ENCODE data around the gene PDLIM7.

The PDLIM7 gene

DNA sequence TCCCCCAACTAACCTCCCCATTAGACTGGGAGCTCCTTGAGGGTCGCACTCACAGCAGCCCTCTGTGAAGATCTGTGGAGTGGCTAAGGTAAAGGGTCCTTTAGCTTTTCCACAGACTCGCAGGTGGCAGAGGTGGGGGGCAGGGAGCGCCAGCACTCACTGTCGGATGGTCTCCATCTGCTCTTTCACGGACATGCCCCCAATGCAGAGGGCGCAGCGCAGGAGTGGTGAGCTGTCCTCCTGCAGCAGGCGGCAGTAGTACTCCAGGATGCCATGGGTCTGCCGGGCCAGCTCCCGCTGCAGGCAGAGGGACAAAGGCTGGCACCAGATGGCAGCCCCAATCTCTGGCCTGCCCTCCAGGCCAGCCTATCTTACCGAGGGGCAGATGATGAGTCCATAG lies 17.1 kb upstream of the PDLIM7 start:
- ChIA-PET CTCF (interaction anchor here (5.3 kb wide), 1 partner anchor 14 kb away, joined by 105 read pairs; the partner anchor contains the start of gene PDLIM7), POLR2A (interaction anchor here (3.5 kb wide), 1 partner anchor 17 kb away, joined by 22 read pairs; the partner anchor contains the start of gene PDLIM7)
- DNase-seq (ENCODE audit: low read depth, low spot score), result no peak
- TF ChIP-seq, protein P1, sequence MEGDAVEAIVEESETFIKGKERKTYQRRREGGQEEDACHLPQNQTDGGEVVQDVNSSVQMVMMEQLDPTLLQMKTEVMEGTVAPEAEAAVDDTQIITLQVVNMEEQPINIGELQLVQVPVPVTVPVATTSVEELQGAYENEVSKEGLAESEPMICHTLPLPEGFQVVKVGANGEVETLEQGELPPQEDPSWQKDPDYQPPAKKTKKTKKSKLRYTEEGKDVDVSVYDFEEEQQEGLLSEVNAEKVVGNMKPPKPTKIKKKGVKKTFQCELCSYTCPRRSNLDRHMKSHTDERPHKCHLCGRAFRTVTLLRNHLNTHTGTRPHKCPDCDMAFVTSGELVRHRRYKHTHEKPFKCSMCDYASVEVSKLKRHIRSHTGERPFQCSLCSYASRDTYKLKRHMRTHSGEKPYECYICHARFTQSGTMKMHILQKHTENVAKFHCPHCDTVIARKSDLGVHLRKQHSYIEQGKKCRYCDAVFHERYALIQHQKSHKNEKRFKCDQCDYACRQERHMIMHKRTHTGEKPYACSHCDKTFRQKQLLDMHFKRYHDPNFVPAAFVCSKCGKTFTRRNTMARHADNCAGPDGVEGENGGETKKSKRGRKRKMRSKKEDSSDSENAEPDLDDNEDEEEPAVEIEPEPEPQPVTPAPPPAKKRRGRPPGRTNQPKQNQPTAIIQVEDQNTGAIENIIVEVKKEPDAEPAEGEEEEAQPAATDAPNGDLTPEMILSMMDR (IDR thresholded peaks at IDR 0.05; ENCODE audit: insufficient read depth, low read length, missing control alignments), result no peak
- H3K4me3 ChIP-seq (ENCODE audit: low read depth, low read length), result no peak overlapping the region

DNA sequence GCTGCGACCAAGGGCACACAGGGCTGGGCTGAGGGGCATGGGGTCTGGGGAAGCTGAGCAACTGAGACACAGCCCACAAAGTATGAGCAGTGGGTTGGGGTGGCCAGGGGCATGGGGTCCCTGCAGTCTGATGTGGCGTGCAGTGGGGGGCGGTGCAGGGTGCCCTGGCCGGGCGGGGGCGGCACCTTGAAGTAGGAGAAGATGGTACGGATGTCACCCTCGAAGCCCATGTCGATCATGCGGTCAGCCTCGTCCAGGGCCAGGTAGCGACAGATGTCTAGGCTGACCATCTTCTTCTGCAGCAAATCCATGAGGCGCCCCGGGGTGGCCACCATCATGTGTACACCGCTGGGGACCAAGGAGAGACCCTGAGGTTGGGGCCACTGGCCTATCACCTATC lies 16.1 kb upstream of the PDLIM7 start:
- TF ChIP-seq, protein P1 (IDR thresholded peaks at IDR 0.05; ENCODE audit: insufficient read depth, low read length, missing control alignments), result no peak
- no peak for DNase-seq (ENCODE audit: low read depth, low spot score)
- CTCF ChIA-PET, result interaction anchor here (5.3 kb wide), 1 partner anchor 13 kb away, joined by 105 read pairs; the partner anchor contains the start of gene PDLIM7
- POLR2A ChIA-PET, result no interaction called here
- H3K4me3 ChIP-seq (ENCODE audit: low read depth, low read length), result no peak overlapping the region

DNA sequence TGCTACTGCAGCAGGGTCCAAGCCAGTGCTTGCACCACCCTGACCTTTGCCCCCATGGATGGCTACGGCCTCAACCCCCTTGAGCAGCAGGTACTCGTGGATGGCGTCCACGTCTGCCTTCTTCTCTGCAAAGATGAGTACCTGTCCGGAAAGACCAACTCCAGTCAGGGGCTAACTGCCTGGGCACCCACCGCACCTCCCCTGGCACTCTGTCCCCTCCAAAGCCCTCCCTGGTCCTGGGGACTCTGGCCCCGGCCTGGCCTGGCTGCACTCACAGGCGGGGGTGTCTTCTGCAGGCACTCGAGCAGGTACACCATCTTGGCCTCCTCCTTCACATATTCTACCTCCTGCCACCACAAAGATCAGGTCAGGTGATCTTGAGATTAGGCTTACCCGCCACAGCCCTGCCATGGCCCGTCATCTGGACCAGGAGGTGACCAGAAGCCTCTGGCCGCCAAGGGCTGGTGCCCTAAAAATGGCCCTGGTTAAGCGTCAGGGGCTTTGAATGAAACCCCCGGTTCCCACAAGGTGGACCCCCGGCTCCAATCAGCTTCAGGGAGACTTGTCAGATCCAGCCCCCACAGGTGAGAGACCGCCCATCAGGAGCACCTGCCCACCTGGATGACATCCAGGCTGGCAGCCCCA lies 15.5 kb upstream of the PDLIM7 start:
- no peak for DNase-seq (ENCODE audit: low read depth, low spot score)
- H3K4me3 ChIP-seq (ENCODE audit: low read depth, low read length), result no peak overlapping the region
- ChIA-PET POLR2A (no interaction called here), CTCF (interaction anchor here (5.3 kb wide), 1 partner anchor 13 kb away, joined by 105 read pairs; the partner anchor contains the start of gene PDLIM7)
- TF ChIP-seq, protein P1 (IDR thresholded peaks at IDR 0.05; ENCODE audit: insufficient read depth, low read length, missing control alignments), result no peak

DNA sequence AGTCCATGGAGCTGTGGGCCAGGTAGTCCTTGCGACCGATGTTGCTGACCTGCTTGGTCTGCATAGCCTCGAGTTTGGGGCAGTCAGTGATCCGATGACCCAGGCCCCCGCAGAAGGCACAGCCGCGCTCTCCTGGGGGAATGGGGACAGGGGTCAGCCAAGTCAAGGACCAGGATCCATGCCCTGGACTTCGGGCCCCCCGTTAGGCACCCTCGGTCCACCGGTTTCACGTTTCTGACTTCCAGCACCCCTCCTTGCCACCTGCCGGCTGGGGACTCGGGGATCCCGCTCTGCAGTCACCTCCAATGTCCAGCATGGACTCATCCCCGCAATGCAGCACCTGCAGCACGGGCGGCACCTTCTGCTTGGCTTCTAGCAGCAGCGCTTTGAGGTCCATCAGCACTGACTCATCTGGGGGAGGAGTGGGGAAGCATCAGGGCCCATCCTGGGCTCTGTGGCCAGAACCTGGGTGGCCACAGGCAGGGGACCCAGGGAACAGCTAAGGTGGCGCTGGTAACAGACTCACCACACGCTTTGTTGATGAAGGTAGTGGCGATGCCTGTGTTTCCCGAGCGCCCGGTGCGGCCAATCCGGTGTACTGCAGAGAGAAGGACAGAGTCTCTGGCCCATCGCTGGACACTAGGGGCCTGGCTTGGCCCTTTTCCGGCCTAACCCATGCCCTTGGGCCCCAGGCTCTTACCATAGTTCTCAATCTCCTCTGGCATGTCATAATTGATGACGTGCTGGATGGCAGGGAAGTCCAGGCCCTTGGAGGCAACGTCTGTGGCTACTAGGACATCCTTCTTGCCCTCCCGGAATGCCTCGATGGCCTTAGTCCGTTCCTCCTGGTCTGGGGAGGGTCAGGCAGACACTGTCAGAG lies 14.6 kb upstream of the PDLIM7 start:
- no peak overlapping the region for H3K4me3 ChIP-seq (ENCODE audit: low read depth, low read length)
- TF ChIP-seq, protein P1 (IDR thresholded peaks at IDR 0.05; ENCODE audit: insufficient read depth, low read length, missing control alignments), result no peak
- ChIA-PET POLR2A (interaction anchor here (0.5 kb wide), 1 partner anchor 40 kb away, joined by 3 read pairs; no protein-coding TSS in a partner anchor), CTCF (interaction anchor here (2.3 to 3.9 kb wide), 2 partner anchors 11 to 122 kb away, joined by 9 to 51 read pairs; no protein-coding TSS in a partner anchor)
- no peak for DNase-seq (ENCODE audit: low read depth, low spot score)

DNA sequence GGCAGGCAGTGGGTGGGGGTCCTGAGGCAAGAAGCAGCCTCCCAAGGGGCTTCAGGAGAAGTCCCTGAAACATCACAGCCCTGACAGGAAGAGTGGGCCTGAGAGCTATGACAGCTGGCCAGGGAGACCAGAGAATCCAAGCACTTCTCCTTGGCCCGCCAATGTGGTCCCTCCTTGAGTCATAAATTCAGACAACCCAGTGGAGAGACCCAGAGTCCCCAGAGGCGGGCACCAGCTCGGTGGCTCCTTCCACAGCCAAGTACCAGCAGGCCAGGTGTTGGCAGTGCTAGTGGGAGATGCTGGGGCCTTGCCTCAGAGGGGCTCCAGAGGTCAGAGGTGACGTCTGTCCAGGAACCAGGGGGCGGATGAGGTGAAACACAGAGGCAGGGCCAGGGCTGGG lies 13.8 kb upstream of the PDLIM7 start:
- no peak for DNase-seq (ENCODE audit: low read depth, low spot score)
- TF ChIP-seq, protein P1 (IDR thresholded peaks at IDR 0.05; ENCODE audit: insufficient read depth, low read length, missing control alignments), result no peak
- H3K4me3 ChIP-seq (ENCODE audit: low read depth, low read length), result no peak overlapping the region
- ChIA-PET POLR2A (interaction anchor here (0.5 to 0.6 kb wide), 2 partner anchors 14 to 39 kb away, joined by 3 read pairs; partner anchors contain the start of gene PDLIM7), CTCF (interaction anchor here (2.3 to 3.9 kb wide), 2 partner anchors 10 to 121 kb away, joined by 9 to 51 read pairs; no protein-coding TSS in a partner anchor)
